Astrocyte (in vitro differentiated cells and primary cell): Measurements from ENCODE around the gene THBS1.

Experiments
- CTCF ChIP-seq: IDR thresholded peaks from 2 replicates; pipeline ENCODE4 v1.5.1; 2011; ENCODE audit warnings: low read depth, mild to moderate bottlenecking, inconsistent platforms, low read length, moderate library complexity; ENCODE audit not compliant: insufficient read depth
- EZH2 ChIP-seq: IDR thresholded peaks from 2 replicates; pipeline ENCODE4 v1.6.1; 2012; ENCODE audit warnings: mild to moderate bottlenecking, low read length, inconsistent platforms; ENCODE audit not compliant: insufficient read depth

GRCh38 chr15:39616731-39617455 is 36.0 kb downstream of the THBS1 start:
- no peak for TF ChIP-seq CTCF
- no peak for TF ChIP-seq EZH2
